HG03039 (cell line): ENCODE measurements around the gene GAD1.
A peak's percentile ranks its signal among the peaks of the same experiment; 100 is the strongest.

Source experiments
- ATAC-seq: cut with Tn5 transposase; IDR thresholded peaks from one replicate; pipeline ENCODE4 v1.9.1; 2021; ENCODE audit warnings: mild to moderate bottlenecking, moderate library complexity; ENCODE audit not compliant: unreplicated experiment

GAD1 gene

GRCh38 chr2:170816504-170817092 lies at the start of gene GAD1:
TSS of gene GAD1 (plus strand) at chr2:170816887. CDS start at chr2:170818592, 1,705 bp downstream.
- no peak for ATAC-seq

- peak; percentile 50 for ATAC-seq
Observed at GRCh38 chr2:170770008-170770605, 46.6 kb upstream of the GAD1 start, which contains the start of gene ERICH2. TSS of gene ERICH2 (plus strand) at chr2:170770378. CDS start at chr2:170770682, 304 bp downstream.

GRCh38 chr2:170770606-170771420 lies 45.9 kb upstream of the GAD1 start:
- ATAC-seq = peak; percentile 69

DNA sequence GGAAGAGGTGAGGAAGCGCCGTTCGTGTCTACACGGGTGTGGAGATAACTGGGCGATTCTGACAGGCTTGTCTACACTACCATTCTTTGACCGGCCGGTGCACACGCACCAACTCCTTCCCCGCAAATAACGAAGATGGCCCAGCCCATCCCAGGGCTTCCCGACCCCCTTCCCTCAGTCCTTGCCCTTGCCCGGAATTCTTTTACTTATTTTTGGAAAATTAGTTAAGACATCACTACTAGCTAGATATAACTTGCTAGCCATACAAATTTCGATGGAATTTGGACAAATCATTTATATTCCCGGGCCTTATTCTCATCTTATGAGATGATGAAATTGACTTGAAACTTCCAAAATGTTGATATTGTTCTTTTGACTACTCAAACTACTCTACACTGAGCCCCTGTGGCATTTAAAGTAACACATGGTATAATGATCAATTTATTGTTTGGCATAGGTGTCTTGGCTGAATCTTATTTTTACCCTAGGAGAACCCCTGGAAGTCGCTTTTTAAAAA lies 45.2 kb upstream of the GAD1 start:
- no peak for ATAC-seq

- no peak for ATAC-seq
Observed at GRCh38 chr2:170772295-170772694, 44.4 kb upstream of the GAD1 start.

DNA sequence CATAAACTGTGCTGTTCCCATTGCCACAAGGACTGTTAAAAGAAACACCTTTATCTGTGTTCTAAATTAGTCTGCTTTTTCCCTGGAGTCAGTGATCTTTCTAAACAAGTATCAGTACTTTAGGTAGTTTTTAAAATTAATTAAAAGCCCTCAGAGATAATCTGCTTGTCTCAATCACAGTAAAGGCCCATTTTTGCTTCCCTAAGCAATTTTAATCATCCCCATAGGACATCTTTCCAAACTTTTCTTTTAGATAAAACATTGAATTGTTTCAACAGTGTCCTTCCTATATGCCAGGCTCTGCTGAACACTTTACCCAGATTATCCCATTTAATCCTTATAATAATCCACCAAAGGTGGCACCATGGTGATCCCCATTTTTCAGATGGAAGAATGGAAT lies 42.6 kb upstream of the GAD1 start:
- ATAC-seq = no peak

DNA sequence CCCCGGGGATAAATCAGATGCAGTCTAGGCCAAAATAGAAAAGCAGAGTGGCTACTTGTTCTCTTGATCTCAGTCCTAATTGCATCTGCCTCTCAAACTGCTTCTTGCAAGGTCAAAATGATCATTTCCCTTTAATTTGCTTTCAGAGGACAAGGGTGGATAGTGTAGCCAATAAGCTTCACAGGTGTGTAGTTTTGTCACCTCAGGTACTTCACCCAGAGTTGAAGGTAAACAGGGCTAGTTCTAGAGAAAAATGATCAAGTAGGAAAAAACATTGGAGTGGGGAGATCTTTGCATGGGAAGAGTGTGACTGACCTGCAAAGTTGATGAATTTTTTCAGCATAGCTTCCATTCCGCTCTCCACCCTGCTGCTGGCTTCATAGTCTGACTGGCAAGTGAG lies 37.8 kb upstream of the GAD1 start:
- no peak for ATAC-seq

DNA sequence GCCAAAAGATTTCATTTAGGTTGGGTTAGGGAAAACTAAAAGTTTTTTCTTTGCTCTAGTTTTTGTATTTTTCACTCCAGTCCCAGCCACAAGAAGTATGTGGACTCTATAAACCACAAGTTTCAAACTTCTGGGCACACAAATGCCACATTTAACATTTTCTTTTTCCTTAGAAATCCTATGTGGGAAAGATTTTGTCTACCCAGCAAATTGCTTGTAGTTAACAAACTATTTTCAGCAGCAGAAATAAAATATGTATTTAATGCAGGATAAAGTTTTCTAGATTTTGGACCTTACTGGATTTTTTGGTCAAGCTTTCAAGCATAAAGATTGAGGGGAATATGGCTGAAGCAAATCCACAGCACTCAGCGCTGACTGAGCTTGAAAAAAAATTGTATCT lies 37.4 kb upstream of the GAD1 start:
- no peak for ATAC-seq

- ATAC-seq = no peak
Observed at GRCh38 chr2:170782673-170783072, 34.0 kb upstream of the GAD1 start.

DNA sequence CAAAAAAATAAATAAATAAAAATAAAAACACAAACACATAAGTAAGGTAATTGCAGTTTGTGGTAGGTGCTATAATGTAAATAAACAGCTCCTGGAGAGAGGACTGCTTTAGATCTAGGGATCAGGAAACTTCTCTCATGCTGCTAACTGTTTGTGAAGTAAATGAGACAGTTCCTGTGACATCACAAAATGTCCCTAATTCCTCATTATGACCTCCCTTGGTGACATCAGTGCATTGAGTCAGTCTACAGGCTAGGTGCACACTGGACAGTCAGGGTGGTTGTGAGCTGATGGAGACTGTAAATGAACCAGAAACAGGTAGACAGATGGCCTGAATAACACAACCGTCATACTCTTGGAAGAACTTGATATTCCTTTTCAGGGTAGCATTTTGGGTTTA lies 33.1 kb upstream of the GAD1 start:
- ATAC-seq = no peak

GRCh38 chr2:170798996-170799395 lies 17.7 kb upstream of the GAD1 start:
- ATAC-seq = no peak

GRCh38 chr2:170806548-170806947 lies 10.1 kb upstream of the GAD1 start:
- ATAC-seq = no peak

DNA sequence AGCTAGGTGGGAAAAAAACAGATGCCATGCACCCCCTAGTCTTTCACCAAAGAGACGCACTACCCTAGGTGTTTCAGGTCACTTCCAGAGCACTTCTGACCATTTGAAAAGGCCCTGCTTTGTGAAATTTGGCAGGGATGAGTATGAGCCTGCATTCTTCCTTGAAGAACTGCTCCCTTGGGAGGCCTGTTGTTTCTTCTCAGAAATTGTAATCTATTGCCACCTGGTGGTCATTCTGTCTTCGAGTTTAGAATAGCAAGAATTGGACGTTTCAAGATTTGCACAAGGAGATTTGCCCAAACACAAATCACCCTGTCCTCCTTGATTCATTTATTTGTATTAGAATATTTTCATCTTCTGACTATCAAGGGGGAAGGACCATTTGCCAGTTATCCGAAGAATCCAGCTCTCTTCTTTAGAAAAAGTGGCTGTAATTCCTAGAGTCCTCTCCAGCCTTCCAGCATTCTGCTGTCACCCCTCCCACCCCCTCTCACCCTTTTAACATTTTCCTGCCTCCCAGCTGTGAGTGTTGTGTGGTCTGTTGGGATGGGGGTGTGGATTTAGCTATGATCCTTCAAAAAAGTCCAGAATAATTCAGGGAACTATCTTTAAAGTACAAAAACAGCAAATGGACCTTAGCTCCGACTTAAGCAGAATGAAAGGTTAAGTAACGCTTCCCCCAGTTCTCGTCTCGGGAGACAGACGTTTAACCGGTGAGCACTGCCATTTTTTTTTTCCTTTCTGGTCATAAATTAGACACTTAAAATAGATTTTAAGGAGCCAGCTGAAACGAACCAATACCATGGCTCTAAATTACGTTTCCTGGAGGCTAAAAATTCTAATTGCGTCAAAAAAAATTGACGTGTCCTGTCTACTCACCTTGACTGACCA lies 3.7 kb upstream of the GAD1 start:
- no peak for ATAC-seq

GRCh38 chr2:170813611-170814532 lies 2.8 kb upstream of the GAD1 start:
- ATAC-seq = no peak

GRCh38 chr2:170814533-170815230 lies 2.0 kb upstream of the GAD1 start:
- ATAC-seq = no peak

GRCh38 chr2:170815311-170815710 lies 1.4 kb upstream of the GAD1 start:
- ATAC-seq = no peak

DNA sequence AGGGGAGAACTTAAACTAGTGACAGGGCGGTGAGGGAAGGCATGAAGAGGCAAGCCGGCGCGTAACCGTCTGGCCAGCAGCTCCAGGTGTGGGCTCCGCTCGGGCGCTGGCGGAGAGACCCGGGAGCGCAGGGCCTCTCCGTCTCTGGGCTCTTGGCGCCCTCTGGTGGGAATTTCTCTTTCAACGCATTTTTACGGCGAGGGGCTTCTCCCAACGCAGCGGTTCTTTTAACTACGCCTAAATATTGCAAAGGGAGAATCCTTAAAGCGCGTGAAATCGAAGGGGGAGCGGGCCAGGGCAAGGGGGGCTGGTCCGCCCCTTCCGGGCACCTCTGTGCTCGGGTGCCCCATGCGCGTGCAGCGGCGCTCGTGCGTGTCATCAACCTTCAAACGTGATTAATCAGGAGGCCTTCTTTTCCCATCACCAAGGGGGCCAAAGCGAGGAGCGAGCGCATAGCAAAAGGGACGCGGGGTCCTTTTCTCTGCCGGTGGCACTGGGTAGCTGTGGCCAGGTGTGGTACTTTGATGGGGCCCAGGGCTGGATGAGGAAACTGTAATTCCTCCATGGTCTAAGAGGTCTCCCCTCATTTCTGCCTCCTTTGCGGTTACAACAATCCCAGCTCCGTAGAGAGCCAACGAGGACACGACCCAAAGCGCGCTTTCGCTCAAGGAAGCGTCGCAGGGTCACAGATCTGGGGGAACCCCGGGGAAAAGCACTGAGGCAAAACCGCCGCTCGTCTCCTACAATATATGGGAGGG lies 762 bp upstream of the GAD1 start:
- no peak for ATAC-seq
